HG02763 (cell line): ENCODE results near the gene MYBPH.

ENCODE experiments used
- ATAC-seq: cut with Tn5 transposase; IDR thresholded peaks from one replicate; pipeline ENCODE4 v1.9.1; 2021; ENCODE audit warnings: mild to moderate bottlenecking, moderate library complexity; ENCODE audit not compliant: unreplicated experiment

Gene MYBPH, protein sequence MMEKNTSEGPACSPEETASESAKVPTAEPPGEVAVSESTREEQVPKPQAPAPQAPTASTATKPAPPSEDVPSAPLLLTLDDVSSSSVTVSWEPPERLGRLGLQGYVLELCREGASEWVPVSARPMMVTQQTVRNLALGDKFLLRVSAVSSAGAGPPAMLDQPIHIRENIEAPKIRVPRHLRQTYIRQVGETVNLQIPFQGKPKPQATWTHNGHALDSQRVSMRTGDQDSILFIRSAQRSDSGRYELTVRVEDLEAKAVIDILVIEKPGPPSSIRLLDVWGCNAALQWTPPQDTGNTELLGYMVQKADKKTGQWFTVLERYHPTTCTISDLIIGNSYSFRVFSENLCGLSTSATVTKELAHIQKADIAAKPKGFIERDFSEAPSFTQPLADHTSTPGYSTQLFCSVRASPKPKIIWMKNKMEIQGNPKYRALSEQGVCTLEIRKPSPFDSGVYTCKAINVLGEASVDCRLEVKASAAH

DNA sequence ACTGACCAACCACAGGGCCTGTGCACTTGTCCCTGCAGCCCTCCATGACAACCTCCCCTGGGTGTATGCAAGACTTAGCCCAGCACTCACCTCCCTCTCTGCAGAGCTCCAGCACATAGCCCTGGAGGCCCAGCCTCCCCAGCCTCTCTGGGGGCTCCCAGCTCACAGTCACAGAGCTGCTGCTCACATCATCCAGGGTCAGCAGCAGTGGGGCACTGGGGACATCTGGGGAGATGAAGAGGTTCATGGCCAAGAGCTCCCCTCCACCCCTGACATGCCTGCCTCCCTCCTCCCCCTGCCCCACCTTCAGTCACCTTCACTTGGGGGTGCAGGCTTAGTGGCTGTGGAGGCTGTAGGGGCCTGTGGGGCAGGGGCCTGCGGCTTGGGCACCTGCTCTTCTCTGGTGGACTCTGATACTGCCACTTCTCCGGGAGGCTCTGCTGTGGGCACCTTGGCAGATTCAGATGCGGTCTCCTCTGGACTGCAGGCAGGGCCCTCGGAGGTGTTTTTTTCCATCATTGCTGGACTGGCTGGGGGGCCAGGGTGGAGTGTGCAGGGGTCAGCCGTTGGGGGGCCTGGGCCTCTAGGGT, at the start of gene MYBPH:
MYBPH (minus strand) TSS at position 590 of the 590 bp plus-strand sequence; CDS start at position 519, 71 bp downstream.
- ATAC-seq: no peak

DNA sequence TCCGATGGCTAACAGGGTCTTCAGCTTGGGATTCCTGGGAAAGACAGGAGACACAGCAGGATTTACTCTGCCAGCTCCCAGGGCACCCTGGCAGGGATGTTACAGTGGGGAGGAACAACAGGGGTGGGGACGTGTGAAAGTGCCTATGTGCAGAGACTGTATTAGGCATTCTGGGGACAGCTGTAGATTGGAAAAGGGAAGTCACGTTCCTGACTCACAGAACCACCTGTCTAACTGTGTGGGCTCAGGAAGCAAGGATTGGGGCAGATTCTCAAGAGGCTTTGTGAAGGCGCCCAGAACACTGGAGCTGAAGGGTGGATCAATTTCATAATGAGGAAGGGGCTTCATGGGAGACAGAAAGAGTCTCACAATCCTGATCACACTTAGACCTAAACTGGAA, 49.4 kb upstream of the MYBPH start:
- no peak for ATAC-seq

DNA sequence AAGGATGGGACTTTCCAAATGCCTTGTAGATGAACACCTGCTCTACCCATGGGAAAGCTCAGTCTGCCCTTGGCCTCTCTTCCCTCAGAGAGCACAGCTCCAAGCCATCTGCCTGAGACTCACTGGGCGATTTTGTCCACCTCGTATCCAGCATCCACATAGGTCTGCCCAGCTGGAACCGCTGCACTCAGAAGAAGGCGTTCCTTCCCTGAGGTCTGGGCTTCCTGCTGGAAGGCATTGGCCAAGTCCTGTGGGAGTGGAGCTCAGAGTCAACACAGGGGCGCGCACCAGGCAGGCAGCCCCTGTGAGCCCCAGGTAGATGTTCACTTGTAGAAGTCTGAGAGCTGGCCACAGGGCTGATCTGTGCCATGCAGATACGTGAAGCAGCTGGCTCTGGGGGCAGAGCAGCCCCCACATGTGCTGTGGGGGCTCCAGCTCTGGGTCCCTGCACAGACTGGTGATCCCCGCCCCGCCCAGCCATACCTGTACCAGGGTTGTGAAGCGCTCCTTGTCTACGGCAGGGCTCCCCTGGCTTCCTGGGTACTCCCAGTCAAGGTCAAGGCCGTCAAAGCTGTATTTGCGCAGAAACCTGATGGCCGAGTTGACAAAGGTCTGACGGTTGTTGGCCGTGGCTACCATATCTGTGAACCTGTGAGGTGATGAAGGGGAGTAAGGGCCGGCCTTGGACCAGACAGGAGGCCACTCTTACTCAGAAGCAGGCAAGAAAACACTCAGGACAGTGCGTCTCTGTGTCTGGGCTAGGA, 47.6 kb upstream of the MYBPH start:
- ATAC-seq: no peak

DNA sequence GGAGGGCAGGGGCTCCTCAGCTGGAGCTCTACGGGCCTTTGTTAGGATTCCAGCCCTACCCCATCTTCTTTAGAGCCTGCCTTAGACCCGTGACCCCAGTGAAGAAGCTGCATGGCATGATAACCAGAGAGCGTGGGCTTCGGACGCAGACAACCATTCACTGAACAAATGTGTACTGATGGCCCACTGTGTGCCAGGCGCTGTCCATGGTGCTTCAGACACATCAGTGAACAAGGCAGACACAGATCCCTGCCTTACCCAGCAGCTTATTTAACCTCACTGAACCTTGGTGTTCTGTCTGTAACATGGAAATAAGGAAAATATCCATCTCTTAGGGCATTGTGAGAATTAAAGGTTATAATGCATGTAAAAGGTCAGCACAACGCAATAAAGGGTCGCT, 44.3 kb upstream of the MYBPH start:
- no peak for ATAC-seq

DNA sequence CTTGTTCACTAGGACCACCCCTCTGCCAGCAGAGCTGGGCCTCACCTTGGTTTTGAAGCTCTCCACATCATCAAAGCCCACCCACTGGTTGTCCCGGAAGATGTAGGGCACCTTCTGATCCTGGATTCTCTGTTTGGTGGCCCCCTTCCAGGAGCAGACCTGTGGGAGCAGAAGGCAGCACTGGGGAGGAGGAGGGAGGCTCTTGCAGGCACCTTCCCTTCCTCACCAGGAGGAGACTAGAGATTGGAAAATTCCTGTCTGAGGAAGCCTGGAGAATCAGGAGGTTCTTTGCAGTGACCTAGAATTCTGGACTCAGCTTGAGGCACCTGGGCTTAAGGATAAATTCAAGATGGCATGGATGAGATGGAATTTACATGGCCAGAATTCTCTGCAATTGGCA, 43.5 kb upstream of the MYBPH start:
- no peak for ATAC-seq

DNA sequence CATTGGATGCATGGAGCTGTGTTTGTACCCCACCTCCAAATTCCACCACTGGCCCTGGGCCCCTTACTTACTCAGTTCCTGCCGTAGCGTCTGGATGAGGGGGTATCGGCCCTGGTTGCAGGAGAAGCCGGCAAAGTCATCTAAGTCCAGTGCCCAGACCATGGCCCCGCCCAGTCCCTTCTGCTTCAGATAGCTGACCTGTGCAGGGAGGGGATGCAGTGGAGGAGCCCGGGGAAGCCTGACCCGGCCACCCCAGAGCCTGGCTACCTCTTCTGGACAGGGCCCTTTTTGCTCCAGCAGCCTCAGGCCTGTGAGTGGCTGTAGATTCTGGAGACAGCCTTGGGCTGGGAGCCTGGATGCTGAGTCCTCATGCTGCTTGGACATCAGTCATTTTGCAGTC, 42.0 kb upstream of the MYBPH start:
- ATAC-seq: no peak

DNA sequence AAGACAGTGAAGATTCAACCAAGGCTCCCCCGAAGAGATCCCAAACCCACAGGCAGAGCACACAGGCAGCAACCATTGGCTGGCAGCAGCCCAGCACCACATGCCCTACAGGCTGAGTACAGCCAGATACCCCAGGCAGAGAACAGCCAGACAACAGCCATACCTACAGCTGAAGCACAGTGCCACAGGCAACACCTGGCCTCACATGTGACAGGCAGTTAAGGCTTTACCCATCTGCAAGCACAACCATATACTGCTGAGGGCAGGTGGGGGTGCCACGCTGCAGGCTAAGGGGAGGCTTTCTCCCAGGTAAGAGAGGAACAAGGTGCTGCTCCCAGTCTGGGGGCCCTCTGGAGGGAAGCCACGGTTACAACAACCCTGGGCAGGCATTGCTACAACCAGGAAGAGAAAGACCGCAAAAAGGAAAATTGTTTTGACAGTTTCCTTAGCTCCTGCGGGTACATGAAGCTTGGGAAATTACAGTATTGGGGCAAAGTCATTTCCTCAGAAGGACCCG, 41.6 kb upstream of the MYBPH start:
- no peak for ATAC-seq

DNA sequence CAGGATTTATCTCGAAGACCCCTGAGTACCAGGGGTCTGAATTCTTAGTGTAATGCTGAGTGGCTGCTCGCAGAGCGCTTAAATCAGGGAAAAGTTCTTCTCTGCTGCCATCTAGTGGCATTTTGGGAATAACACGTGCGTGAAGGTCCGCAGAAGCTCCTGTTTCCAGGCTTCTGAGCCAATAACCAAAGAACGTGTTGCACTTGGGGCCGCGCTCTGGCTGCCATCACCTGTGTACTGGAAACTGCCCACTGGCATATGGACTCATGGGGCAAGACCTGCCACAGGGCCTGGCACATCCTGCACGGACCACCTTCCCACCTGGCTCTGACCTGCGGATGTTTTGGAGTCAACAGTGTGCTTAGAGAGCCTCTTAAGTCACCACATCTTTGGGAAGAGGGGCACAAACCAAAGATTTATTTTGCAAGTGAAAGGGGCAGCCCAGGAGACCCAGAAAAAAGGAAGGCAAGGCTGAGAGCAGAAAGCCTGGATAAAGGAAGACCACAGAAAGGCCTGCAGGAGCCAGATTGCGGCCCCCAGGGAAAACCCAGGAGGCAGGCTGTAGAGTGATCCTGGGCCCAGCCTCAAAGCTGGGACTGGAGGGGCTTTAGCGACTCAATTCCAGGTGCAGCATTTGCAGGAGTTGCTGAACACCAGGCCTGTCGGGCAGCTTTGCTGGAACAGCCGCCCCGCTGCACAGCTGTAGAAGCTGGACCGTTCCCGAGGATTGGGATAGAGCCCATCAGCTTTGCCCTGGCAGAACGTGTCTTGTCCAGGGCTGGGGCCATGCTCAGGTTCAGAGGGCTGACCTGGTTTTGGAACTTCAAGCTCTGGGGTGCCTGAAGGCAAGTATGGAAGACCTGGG, 40.9 kb upstream of the MYBPH start:
- no peak for ATAC-seq

DNA sequence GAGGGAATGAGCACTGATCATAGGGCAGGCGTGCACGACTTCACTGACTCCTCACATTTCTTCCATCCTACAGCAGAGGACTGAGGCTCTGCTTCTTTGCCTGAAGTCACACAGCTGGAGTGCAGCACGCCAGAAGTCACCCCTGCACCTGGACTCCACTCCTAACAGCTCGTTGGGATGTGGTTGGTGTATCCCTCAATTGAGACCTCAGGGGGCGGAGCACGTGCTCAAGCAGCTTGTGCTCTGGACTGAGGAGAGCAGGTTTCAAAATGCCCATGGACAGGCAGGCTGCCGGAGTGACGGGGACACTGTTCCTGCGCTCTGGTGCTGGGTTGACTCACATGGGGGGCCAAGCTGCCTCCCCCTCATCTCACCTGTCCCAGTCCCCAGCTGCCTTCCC, 39.9 kb upstream of the MYBPH start:
- no peak for ATAC-seq

DNA sequence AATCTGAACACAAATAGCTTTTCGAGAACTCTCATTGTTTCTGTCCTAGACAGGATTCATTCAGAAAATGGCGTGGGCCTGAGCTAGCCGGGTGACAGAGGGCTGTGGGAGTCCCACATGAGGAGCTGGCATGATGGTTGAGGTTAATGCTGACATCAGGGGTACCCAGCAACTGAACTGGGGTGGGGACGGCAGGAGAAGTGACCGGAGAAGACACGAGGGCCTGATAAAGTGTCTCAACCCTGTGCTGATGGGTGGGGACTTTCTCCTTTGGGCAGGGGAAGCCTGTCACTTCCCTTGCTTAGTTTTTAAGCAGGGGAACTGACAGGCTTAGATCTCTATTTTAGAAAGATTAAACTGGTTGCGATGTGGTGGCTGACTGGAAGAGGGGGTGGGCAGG, 39.2 kb upstream of the MYBPH start:
- no peak for ATAC-seq

DNA sequence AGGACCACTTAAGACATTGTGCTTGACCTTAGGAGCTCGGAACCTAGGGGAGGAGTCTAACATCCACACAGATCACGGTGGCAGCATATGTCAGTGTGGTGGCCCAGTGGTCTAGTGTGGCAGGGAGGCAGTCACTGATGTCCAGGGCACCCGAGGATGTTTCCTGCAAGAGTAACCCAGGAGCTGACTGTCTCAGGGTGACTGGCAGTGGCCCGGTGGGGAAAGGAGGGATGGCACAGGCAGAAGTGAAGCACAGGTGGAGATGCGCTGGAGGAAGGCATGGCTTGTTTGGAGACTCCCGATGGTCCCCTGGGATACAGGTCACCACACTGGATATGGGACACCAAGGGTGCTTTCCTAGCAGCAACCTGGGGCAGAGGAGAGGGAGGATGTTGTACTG, 37.5 kb upstream of the MYBPH start:
- ATAC-seq: no peak

DNA sequence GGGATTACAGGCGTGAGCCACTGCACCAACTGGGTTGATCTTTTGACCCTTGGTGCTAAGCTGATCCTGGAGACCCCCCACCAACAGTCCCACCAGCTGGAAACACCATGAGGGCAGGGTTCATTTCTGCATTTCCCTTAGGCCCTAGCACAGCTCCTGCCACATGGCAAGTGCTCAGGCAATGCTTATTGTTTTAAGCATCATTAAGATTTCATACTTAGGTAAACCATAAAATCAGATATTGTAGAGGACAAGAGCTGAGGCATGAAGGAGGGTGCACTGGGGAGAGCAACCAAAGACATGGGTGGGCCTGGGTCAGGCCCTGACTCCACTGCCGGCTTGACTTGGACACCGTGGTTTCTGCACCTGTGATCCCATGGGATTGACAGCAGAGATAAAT, 36.2 kb upstream of the MYBPH start:
- ATAC-seq: no peak

DNA sequence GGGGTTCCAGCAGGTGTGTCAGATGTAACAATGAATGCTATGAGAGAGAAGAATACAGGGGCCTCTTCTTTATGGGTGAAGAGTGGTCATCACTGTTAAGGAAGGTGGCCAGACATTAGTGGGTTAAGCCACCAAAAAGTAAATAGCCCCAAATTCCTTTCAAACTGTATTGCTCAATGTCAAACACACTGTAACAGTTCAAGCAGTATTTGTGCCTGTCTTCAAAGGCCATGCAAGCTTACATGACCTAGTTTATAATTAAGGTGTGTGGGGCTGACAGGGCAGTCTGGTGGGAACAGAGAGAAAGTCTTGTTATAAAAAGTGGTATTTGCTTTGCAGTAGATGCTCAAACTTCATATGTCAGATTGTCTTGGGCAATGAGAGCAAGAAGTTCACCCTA, 35.4 kb upstream of the MYBPH start:
- no peak for ATAC-seq

DNA sequence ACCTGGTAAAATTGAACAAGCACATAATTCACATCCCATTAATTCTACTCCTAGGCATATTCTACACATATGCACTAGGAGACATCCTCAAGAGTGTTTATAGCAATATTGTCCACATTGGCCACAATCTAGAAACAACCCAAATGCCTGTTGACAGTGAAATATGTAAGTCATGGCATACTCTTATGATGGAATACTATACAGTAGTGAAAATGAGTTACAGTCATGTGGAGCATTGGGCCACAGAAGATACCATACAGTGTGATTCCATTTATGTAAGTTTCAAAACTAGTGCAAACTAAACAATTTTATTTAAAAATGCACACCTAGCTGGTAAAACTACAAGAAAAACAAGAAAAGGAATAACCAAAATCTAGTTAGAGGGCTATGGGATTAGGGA, 34.7 kb upstream of the MYBPH start:
- ATAC-seq: no peak

DNA sequence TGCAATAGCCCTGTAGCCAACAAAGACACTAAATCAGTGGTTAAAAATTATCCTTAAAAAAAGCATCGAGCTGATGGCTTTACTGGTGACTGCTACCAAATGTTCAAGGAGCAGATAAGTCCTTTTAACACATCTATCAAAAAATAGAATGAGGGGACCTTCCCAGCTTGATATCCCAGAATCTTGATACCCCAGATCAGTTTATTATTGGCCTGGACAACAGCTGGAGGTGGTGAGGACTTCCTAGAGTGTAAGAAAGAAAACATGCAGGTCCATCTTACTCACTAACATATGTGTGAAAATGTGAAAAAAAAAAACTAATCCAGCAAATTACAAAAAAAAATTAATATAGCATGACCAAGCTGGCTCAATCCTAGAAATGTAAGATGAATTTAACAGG, 32.6 kb upstream of the MYBPH start:
- ATAC-seq: no peak

DNA sequence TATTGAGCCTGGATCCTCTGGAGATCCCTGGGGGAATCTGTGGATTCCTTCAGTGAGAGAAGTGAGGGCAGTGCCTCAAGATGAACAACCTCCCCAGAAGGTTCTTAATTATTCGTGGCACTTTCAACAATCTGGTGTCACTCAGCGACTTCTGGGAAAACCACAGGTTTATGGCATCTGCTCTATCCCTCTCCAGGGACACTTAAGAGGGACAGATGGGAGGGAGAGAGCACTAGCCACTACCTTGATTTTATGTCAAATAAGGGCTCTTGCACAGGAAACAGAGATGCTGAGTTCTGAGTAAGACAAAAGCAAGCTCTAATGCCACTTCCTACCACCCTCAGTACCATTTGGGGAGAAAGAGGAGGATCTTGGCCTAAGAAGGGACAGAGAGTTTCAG, 32.1 kb upstream of the MYBPH start:
- no peak for ATAC-seq

DNA sequence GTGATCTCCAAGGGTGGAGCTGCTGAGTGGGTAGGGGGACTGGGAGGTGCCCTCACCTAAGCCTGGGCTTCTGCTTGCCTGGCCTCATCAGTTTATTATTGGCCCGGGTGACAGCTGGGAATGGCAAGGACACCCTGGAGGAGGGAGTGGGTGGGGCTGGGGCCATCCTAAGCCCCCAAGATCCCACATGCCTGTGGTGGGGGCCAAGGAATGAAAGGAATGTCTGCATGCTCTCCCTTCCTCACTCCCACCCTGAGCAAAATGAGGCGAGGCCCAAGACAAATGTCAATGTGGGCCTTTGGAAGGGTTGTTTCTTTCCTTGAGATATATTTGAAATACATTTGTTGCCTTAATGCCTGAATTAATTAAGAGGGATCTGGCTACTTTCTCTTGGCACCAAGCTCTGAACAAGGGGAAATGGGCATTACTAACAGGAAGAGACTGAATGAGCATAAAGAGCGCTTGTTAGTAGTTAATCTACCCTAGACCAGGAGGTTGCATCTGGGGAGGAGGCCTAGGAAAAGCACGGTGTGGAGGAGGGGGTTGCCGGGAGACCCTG, 30.6 kb upstream of the MYBPH start:
- ATAC-seq: no peak

DNA sequence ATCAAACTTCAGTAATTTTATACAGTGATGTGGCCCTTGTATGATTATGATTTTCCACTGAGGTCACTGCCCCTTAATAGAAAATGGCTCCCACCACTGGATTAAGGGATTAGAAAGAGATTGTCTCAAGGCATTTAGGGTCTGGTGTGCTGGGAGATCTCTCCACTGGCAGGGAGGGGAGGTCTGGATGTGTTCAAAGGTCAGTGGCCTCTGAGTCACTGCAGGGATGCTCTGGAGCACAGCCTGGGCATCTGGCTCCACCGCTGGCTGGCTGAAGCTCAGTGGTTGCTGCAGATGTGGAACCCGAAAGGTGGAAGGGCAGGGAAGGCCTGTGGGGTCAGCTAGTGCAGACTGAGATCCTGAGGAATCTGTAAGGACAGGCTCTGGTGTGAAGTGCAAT, 29.1 kb upstream of the MYBPH start:
- no peak for ATAC-seq

DNA sequence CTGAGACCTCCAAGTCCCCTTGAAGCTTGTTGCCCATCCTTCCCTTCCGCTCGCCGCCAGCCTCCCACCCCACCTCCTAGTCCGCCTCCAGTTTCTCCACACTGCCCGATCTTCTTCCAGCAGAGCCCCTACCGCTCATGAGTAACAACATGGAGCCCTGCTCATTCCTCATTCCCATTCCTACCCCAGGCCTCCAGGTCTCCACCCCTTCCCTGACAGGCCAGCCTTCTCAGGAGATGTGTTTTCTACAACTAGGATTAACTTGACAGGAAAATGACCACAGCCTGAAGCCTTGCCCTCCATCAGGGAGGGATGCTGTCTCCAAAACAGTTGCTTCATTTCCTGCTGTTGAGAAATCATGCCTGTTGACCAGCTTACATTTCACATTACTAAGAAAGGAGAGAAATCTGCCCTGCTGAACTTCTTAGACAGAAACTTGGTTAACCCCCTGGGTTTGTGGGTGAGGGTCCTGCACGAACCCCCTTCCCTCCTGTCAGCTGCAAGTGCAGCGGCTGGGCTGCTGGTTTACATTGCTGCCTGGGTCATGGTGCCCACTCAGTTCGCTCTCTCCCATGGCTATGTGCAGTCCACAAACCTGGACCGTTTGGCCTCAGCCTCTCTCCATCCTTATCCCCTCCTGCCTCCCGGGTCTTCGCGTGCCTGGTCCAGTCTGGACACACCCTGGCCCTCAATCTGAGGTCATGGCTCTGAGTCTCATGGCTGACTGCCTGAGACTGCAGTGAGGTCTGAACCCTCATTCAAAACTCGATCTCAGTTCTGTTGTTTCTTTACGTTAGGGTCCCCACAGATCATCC, 27.0 kb upstream of the MYBPH start:
- ATAC-seq: no peak
